ENCODE data around the gene EARS2. TPM values are rescaled to one million over a fixed set of nuclear protein-coding genes. Genes with fewer than 3 reads are reported as not detected.
A peak's percentile ranks its signal among the peaks of the same experiment; 100 is the strongest.

EARS2 gene
- total RNA-seq, 1 donor = 32.6 TPM

GRCh38 chr16:23518435-23518891 is 38.7 kb downstream of the EARS2 start:
- Histone ChIP-seq H4K20me1 (ENCODE audit: insufficient read depth, low read length) (no peaks in the 10 kb centered on the region), H3K27ac (ENCODE audit: low read depth, low read length) (no peak overlapping the region), H2AFZ (ENCODE audit: low read length) (no peak overlapping the region), H3K4me2 (ENCODE audit: insufficient read depth, low read length) (no peak overlapping the region), H3K27me3 (ENCODE audit: insufficient read depth, low read length) (no peaks in the 10 kb centered on the region), H3K9me3 (ENCODE audit: low read depth, low read length) (no peaks in the 10 kb centered on the region), H3K79me2 (ENCODE audit: insufficient read depth, low read length) (no peaks in the 10 kb centered on the region), H3K36me3 (ENCODE audit: insufficient read depth, low read length) (peaks cover 27% of the 10 kb centered on the region), H3K4me3 (ENCODE audit: insufficient read depth, low read length) (no peak overlapping the region), H3K4me1 (ENCODE audit: insufficient read depth, low read length) (no peaks in the 10 kb centered on the region)
- DNase-seq (ENCODE audit: insufficient read length, low spot score, missing footprints) = no peak
- no peak for TF ChIP-seq CTCF (IDR thresholded peaks at IDR 0.05; ENCODE audit: extremely low read depth, low read depth, low read length)

GRCh38 chr16:23516366-23517137 is 40.6 kb downstream of the EARS2 start:
- no peak for DNase-seq (ENCODE audit: insufficient read length, low spot score, missing footprints)
- no peaks in the 10 kb centered on the region for H3K9me3 ChIP-seq (ENCODE audit: low read depth, low read length)
- H3K4me1 ChIP-seq (ENCODE audit: insufficient read depth, low read length) = no peaks in the 10 kb centered on the region
- no peak overlapping the region for H3K27ac ChIP-seq (ENCODE audit: low read depth, low read length)
- peaks cover 15% of the 10 kb centered on the region for H3K36me3 ChIP-seq (ENCODE audit: insufficient read depth, low read length)
- no peak overlapping the region for H3K4me3 ChIP-seq (ENCODE audit: insufficient read depth, low read length)
- H3K4me2 ChIP-seq (ENCODE audit: insufficient read depth, low read length) = no peak overlapping the region
- no peak overlapping the region for H2AFZ ChIP-seq (ENCODE audit: low read length)
- H3K79me2 ChIP-seq (ENCODE audit: insufficient read depth, low read length) = no peaks in the 10 kb centered on the region
- TF ChIP-seq CTCF (IDR thresholded peaks at IDR 0.05; ENCODE audit: extremely low read depth, low read depth, low read length) = no peak
- no peaks in the 10 kb centered on the region for H3K27me3 ChIP-seq (ENCODE audit: insufficient read depth, low read length)
- H4K20me1 ChIP-seq (ENCODE audit: insufficient read depth, low read length) = no peaks in the 10 kb centered on the region

GRCh38 chr16:23515881-23516280 is 41.3 kb downstream of the EARS2 start:
- peaks cover 15% of the 10 kb centered on the region for H3K36me3 ChIP-seq (ENCODE audit: insufficient read depth, low read length)
- H3K4me1 ChIP-seq (ENCODE audit: insufficient read depth, low read length) = no peaks in the 10 kb centered on the region
- H3K9me3 ChIP-seq (ENCODE audit: low read depth, low read length) = no peaks in the 10 kb centered on the region
- H3K27ac ChIP-seq (ENCODE audit: low read depth, low read length) = no peak overlapping the region
- TF ChIP-seq CTCF (IDR thresholded peaks at IDR 0.05; ENCODE audit: extremely low read depth, low read depth, low read length) = no peak
- no peak overlapping the region for H2AFZ ChIP-seq (ENCODE audit: low read length)
- no peak overlapping the region for H3K4me2 ChIP-seq (ENCODE audit: insufficient read depth, low read length)
- no peak for DNase-seq (ENCODE audit: insufficient read length, low spot score, missing footprints)
- H4K20me1 ChIP-seq (ENCODE audit: insufficient read depth, low read length) = no peaks in the 10 kb centered on the region
- H3K79me2 ChIP-seq (ENCODE audit: insufficient read depth, low read length) = no peaks in the 10 kb centered on the region
- no peak overlapping the region for H3K4me3 ChIP-seq (ENCODE audit: insufficient read depth, low read length)
- no peaks in the 10 kb centered on the region for H3K27me3 ChIP-seq (ENCODE audit: insufficient read depth, low read length)

GRCh38 chr16:23514381-23515152 is 42.6 kb downstream of the EARS2 start:
- Histone ChIP-seq H3K4me2 (ENCODE audit: insufficient read depth, low read length) (no peak overlapping the region), H3K27ac (ENCODE audit: low read depth, low read length) (no peak overlapping the region), H3K36me3 (ENCODE audit: insufficient read depth, low read length) (peaks cover 12% of the 10 kb centered on the region), H3K4me3 (ENCODE audit: insufficient read depth, low read length) (no peak overlapping the region), H2AFZ (ENCODE audit: low read length) (no peak overlapping the region), H4K20me1 (ENCODE audit: insufficient read depth, low read length) (no peaks in the 10 kb centered on the region), H3K9me3 (ENCODE audit: low read depth, low read length) (no peaks in the 10 kb centered on the region), H3K79me2 (ENCODE audit: insufficient read depth, low read length) (no peaks in the 10 kb centered on the region), H3K27me3 (ENCODE audit: insufficient read depth, low read length) (no peaks in the 10 kb centered on the region), H3K4me1 (ENCODE audit: insufficient read depth, low read length) (no peaks in the 10 kb centered on the region)
- TF ChIP-seq CTCF (IDR thresholded peaks at IDR 0.05; ENCODE audit: extremely low read depth, low read depth, low read length) = no peak
- peak; percentile 67 for DNase-seq (ENCODE audit: insufficient read length, low spot score, missing footprints)
